Stomach smooth muscle (tissue), 2 donors: ENCODE data around the gene PAK1IP1.
A peak's percentile ranks its signal among the peaks of the same experiment; 100 is the strongest.
"Not testable (repeated sequence)": the region's sequence is repeated elsewhere in the genome, so short reads cannot be mapped to it uniquely, and the experiment has no call there.

Source experiments
- H3K27ac ChIP-seq: one replicate; pipeline ENCODE4 v1.7.0; 2013; ENCODE audit warnings: mild to moderate bottlenecking, low read length, inconsistent platforms
- H3K27me3 ChIP-seq, 2 donors: one replicate each; pipeline ENCODE4 v1.7.0; 2013; ENCODE audit warnings: low read length in 2 of 2; ENCODE audit not compliant: insufficient read depth in 2 of 2, control insufficient read depth in 1 of 2
- H3K36me3 ChIP-seq, 2 donors: one replicate each; pipeline ENCODE4 v1.7.0; 2013; ENCODE audit warnings: low read length in 2 of 2; ENCODE audit not compliant: control insufficient read depth in 2 of 2, insufficient read depth in 2 of 2
- H3K4me1 ChIP-seq: one replicate; pipeline ENCODE4 v1.7.0; 2013; ENCODE audit warnings: low read length; ENCODE audit not compliant: control insufficient read depth, insufficient read depth
- H3K4me3 ChIP-seq, 2 donors: one replicate each; pipeline ENCODE4 v1.7.0; 2013; ENCODE audit warnings: low read length in 2 of 2
- H3K9ac ChIP-seq, 2 donors: one replicate each; pipeline ENCODE4 v1.7.0; 2013; ENCODE audit warnings: low read length in 2 of 2, mild to moderate bottlenecking in 1 of 2
- H3K9me3 ChIP-seq, 2 donors: one replicate each; pipeline ENCODE4 v1.7.0; 2013; ENCODE audit warnings: low read length in 2 of 2; ENCODE audit not compliant: control insufficient read depth in 2 of 2
- donor health status: healthy.
- donor health status: Pancreatic carcinoma.

PAK1IP1 gene

GRCh38 chr6:10743515-10743914 is 48.7 kb downstream of the PAK1IP1 start:
- no peaks in the 10 kb centered on the region for H3K9me3 ChIP-seq
- peaks cover 10% of the 10 kb centered on the region for H3K4me1 ChIP-seq
- peaks cover 2 to 9% of the 10 kb centered on the region in 2 donors for H3K36me3 ChIP-seq
- H3K9ac ChIP-seq, result no peak overlapping the region
- H3K27me3 ChIP-seq, result no peaks in the 10 kb centered on the region
- H3K27ac ChIP-seq, result no peak overlapping the region
- no peak overlapping the region for H3K4me3 ChIP-seq

DNA sequence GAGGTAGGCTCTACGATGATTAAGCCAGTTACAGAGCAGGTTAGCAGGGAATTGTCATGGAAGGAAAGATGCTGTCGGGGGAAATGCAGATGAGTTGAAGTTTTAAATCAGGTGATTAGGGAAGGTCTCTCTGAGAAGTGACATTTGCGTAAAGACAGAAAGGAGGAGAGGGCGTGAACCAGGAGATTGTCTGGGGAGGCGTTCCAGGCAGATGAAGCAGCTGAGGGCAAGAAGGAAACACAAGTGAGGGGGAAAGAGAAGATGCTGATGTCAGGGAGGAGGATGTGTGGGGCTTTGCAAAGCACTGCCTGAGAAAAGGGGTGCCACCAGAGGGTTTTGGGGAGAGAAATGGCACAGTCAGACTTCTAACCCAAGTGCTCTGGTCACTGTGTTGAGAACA is 50.3 kb downstream of the PAK1IP1 start:
- peaks cover 8 to 11% of the 10 kb centered on the region in 2 donors for H3K36me3 ChIP-seq
- no peaks in the 10 kb centered on the region for H3K9me3 ChIP-seq
- no peak overlapping the region for H3K9ac ChIP-seq
- no peak overlapping the region for H3K27ac ChIP-seq
- H3K4me1 ChIP-seq, result peaks cover 22% of the 10 kb centered on the region
- no peaks in the 10 kb centered on the region for H3K27me3 ChIP-seq
- H3K4me3 ChIP-seq, result no peak overlapping the region

DNA sequence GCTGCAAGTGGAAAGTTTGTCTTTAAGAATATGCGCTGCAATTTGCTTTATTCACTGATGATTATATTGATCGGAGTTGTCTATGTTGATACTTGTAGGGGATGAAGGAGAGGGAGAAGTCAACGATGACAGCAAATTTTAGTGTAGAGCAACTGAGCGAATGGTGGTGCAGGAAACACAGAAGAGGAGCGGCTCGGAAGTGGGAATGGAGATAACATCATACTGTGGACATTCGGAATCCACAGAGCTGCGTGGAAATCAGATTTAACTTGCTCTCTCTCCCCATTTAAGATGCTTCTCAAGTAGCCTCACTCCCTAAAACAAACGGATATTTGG is 52.1 kb downstream of the PAK1IP1 start:
- H3K27me3 ChIP-seq, result no peaks in the 10 kb centered on the region
- H3K9me3 ChIP-seq, result no peaks in the 10 kb centered on the region
- H3K4me1 ChIP-seq, result peaks cover 22% of the 10 kb centered on the region
- H3K27ac ChIP-seq, result peak overlapping the region; percentile 59
- H3K9ac ChIP-seq, result peak overlapping the region; percentile 73 to 78
- peaks cover 15 to 18% of the 10 kb centered on the region in 2 donors for H3K36me3 ChIP-seq
- H3K4me3 ChIP-seq, result peak overlapping the region; percentile 88 to 93

- peak within 1 kb of the TSS; percentile 70 for H3K27ac ChIP-seq
- H3K9me3 ChIP-seq, result no peaks in the 10 kb centered on the region
Observed at GRCh38 chr6:10747251-10747972, 52.6 kb downstream of the PAK1IP1 start, which contains the start of gene TMEM14B. TSS of gene TMEM14B (plus strand) at chr6:10747805. CDS start at chr6:10749246, 1,441 bp downstream.

GRCh38 chr6:10749734-10750133 is 55.0 kb downstream of the PAK1IP1 start:
- Histone ChIP-seq H3K27me3 (no peaks in the 10 kb centered on the region), H3K9ac (no peak overlapping the region), H3K4me3 (peak overlapping the region in 1 of 2 donors; percentile 93), H3K4me1 (peaks cover 22% of the 10 kb centered on the region), H3K27ac (no peak overlapping the region), H3K36me3 (peaks cover 24 to 26% of the 10 kb centered on the region in 2 donors), H3K9me3 (no peaks in the 10 kb centered on the region)

More at GRCh38 chr6:10747251-10747972, 52.6 kb downstream of the PAK1IP1 start, which contains the start of gene TMEM14B:
- H3K9ac ChIP-seq, result peak within 1 kb of the TSS; percentile 92 to 95
- H3K4me3 ChIP-seq, result peak within 1 kb of the TSS; percentile 92 to 93
- peaks cover 11 to 18% of the 10 kb centered on the region in 2 donors for H3K36me3 ChIP-seq
- peaks cover 22% of the 10 kb centered on the region for H3K4me1 ChIP-seq
- no peaks in the 10 kb centered on the region for H3K27me3 ChIP-seq

DNA sequence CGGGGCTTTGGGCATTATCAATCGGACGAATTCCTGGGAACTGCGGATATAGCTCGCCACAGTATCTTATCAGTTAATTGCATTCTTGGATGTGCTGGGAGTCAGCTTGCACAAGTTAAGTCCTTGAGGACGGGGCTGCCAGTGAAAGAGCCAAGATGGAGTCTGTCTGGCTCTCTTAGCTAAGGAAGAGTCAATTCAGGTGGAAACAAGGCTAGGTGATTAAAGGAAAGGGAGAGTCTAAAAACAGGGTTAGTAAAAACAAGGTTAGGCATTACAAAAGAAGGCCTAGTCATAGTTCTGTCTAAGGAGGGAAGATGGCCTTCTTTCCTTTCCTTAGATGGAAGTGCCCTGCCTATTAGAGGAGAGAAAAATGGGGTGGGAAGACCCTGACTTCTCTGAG is 55.8 kb downstream of the PAK1IP1 start:
- not testable (repeated sequence) for H3K9me3 ChIP-seq
- peaks cover 24% of the 10 kb centered on the region in 2 donors for H3K36me3 ChIP-seq

DNA sequence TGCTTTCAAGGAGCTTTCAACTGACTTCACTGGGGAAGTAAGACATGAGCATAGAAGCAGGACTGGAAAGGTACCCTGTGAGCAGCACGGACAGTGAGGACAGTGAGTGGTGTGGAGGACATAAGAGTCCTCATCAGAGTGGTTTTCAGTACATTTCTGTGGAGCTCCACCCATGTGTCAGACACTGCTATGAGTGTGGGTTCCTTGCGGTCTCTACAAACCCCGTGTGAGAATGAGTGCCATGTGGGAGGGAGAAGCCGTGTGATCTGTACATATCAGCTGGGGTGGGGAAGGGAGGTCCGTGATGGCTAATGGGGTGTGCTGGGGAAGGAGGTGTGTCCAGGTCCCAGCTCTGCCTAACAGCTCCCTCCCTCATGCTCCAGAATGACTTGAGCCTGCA is 57.0 kb downstream of the PAK1IP1 start:
- not testable (repeated sequence) for H3K27me3 ChIP-seq, H3K27ac ChIP-seq, H3K9me3 ChIP-seq, H3K4me3 ChIP-seq, H3K9ac ChIP-seq
- H3K36me3 ChIP-seq, result peaks cover 24% of the 10 kb centered on the region in 2 donors
- peaks cover 22% of the 10 kb centered on the region for H3K4me1 ChIP-seq

More for the DNA sequence above, 55.8 kb downstream of the PAK1IP1 start:
- H3K4me1 ChIP-seq, result peaks cover 22% of the 10 kb centered on the region
- not testable (repeated sequence) for H3K27me3 ChIP-seq, H3K4me3 ChIP-seq, H3K27ac ChIP-seq, H3K9ac ChIP-seq

DNA sequence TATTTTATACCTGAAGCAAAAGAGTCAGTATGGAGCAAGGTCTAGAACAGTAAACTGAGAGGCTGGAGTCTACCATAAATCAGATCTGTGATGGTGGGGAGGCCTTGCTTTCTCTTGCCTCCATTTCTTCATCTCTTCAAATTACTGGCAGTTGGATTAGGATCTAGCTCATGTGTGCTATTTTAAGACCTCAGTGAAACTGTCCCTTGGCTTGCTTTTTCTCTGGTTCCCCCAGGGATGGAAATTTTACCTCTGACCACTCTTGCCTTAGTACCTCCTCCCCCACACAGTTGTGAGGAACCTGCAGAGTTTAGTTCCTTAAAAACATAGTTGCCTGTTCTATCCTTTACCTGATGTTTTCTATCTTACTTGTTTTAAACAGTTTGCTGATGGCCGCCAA is 61.3 kb downstream of the PAK1IP1 start:
- no peaks in the 10 kb centered on the region for H3K9me3 ChIP-seq
- peaks cover 17 to 25% of the 10 kb centered on the region in 2 donors for H3K36me3 ChIP-seq
- H3K27me3 ChIP-seq, result no peaks in the 10 kb centered on the region
- no peak overlapping the region for H3K27ac ChIP-seq
- H3K4me3 ChIP-seq, result no peak overlapping the region
- H3K4me1 ChIP-seq, result no peaks in the 10 kb centered on the region
- H3K9ac ChIP-seq, result no peak overlapping the region
